C4-2B (cell line): ENCODE results near the gene BTAF1.

Source experiments
- H3K27ac ChIP-seq: fragments of 450-650 bp; 2 replicates; pipeline ENCODE4 v1.5.1; 2017
- ZFX ChIP-seq: fragments of 450-650 bp; IDR thresholded peaks from 2 replicates; pipeline ENCODE4 v1.6.1; 2017
- TF ChIP-seq, protein P1 (sequence below): fragments of 450-650 bp; conservative IDR thresholded peaks from 2 replicates; pipeline ENCODE4 v1.5.1; 2017; ENCODE audit warnings: mild to moderate bottlenecking

Gene BTAF1

DNA sequence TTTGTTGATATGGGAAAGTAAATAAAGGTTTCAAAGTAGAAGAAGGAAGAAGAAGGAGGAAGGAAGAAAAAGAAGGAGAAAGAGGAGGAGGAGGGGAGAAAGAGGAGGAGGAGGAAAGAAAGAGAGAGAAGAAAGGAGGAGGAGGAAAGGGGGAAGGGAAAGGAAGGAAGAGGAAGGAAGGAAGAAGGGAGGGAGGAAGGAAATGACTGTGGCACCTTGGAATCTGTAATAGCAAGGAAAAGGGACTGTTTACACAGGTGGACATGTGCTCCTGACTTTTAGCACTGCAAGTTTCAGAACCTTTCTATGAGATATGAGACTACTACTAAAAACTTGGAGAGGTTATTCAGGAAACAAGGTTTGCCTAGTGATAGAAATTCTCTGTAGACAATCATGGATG, 153.2 kb downstream of the BTAF1 start:
- TF ChIP-seq, protein P1, sequence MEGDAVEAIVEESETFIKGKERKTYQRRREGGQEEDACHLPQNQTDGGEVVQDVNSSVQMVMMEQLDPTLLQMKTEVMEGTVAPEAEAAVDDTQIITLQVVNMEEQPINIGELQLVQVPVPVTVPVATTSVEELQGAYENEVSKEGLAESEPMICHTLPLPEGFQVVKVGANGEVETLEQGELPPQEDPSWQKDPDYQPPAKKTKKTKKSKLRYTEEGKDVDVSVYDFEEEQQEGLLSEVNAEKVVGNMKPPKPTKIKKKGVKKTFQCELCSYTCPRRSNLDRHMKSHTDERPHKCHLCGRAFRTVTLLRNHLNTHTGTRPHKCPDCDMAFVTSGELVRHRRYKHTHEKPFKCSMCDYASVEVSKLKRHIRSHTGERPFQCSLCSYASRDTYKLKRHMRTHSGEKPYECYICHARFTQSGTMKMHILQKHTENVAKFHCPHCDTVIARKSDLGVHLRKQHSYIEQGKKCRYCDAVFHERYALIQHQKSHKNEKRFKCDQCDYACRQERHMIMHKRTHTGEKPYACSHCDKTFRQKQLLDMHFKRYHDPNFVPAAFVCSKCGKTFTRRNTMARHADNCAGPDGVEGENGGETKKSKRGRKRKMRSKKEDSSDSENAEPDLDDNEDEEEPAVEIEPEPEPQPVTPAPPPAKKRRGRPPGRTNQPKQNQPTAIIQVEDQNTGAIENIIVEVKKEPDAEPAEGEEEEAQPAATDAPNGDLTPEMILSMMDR: no peak
- TF ChIP-seq ZFX: no peak
- no peak overlapping the region for H3K27ac ChIP-seq

DNA sequence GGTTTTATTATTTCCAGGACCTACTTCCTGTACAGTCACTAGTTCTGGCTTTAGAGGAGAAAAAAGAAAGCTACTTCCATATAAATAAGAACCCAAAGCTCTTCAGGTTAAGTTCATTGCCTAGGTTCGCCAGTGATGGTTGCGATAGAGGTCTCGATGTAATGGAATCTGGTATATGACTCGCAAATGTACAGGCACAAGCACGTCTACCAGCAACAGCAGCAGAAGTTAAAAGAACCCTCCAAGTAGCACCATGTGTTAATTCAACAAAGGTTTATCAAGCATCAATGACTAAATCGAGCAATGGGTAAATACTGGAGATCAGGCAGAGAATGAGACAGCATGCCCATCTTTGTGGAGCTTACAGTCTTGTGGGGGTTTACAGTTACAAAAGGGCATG, 155.4 kb downstream of the BTAF1 start:
- TF ChIP-seq, protein P1: no peak
- TF ChIP-seq ZFX: no peak
- H3K27ac ChIP-seq: no peak overlapping the region
